Measurements from ENCODE around the gene GARIN5B. TPM values are rescaled to one million over a fixed set of nuclear protein-coding genes. Genes with fewer than 3 reads are reported as not detected.

Gene GARIN5B
- total and polyA plus RNA-seq, 2 of the 8 experiments (the other 6 are each of a cell fraction or from before 2014, with no cell fraction given): 0.03 TPM; not detected in 1

DNA sequence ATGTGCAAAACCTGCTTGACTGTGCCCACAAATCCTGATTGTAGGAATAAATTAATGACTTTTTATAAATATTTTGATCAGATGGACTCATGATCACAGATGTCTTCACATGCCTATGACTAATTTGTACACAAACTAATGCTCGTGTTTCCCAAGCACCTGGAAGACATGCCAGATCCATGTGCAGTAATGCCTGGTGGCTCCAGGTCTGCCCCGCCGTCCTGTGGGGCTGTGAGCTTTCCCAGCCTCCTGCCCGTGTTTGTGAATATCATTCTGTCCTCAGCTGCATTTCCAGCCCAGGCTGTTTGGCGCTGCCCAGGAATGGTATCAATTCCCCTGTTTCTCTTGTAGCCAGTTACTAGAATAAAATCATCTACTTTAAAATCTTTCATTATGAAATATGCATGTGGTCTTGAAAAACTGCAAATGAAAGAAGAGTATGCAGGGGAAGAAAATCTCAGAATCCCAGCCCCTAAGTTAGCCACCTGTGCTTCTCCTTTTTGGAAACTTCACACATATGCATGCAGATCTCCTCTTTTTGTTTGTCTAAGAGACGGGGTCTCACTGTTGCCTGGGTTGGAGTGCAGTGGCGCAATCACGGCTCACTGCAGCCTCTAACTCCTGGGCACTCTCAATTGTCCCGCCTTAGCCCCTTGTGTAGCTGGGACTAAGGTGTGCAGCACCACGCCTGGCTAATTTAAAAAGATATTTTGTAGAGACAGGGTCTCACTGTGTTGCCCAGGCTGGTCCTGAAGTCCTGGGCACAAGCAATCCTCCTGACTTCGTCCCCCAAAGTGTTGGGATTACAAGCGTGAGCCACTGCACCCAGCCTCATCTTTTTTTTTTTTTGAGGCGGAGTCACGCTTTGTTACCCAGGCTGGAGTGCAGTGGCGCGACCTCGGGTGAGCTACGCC, 28.9 kb upstream of the GARIN5B start:
- Histone ChIP-seq H2BK120ac (replicated peaks; ENCODE audit: low read depth, low read length) (no peak overlapping the region), H3K4me2 (ENCODE audit: insufficient read depth in 1 of 2, low read depth in 2 of 2, low read length in 2 of 2) (peak overlapping the region; percentile 3 to 38; a peak in 3 of 4 replicates), H3K18ac (ENCODE audit: extremely low read depth, low read length) (no peak overlapping the region), H4K20me1 (replicated peaks in 1 of 2; ENCODE audit: control insufficient read depth in 1 of 2, insufficient read depth in 2 of 2, low read length in 2 of 2) (peaks cover 21 to 35% of the 10 kb centered on the region in 2 experiments), H3K9ac (replicated peaks in 1 of 4; ENCODE audit: extremely low read depth in 1 of 4, low read depth in 3 of 4, low read length in 3 of 4) (no peak overlapping the region), H3K27me3 (replicated peaks in 1 of 4; ENCODE audit: control insufficient read depth in 3 of 4, extremely low read depth in 1 of 4, insufficient read depth in 3 of 4, low read length in 3 of 4) (no peaks in the 10 kb centered on the region), H4K8ac (ENCODE audit: extremely low read depth, insufficient read depth, low read length) (no peak overlapping the region), H2AK5ac (ENCODE audit: low read depth, low read length) (no peak overlapping the region), H3K4me3 (ENCODE audit: extremely low read depth in 1 of 4, insufficient read depth in 2 of 4, low read depth in 3 of 4, low read length in 4 of 4) (peak overlapping the region in 1 of 4 experiments; percentile 14; a peak in 2 of 8 replicates), H2BK12ac (ENCODE audit: low read depth, low read length) (no peak overlapping the region), H2BK20ac (ENCODE audit: low read length) (no peak overlapping the region), H3K36me3 (ENCODE audit: control insufficient read depth in 2 of 4, insufficient read depth in 4 of 4, low read length in 3 of 4) (peaks cover 22 to 31% (median 24%) of the 10 kb centered on the region in 4 experiments), H3K79me1 (ENCODE audit: low read depth, low read length) (peaks cover 26% of the 10 kb centered on the region), H3K4ac (replicated peaks; ENCODE audit: insufficient read length, low read depth, low read length) (no peak overlapping the region), H3K27ac (ENCODE audit: low read depth, low read length) (no peak overlapping the region), H2BK15ac (ENCODE audit: low read length) (no peak overlapping the region), H3K79me2 (ENCODE audit: control insufficient read depth in 1 of 2, insufficient read depth in 2 of 2, low read length in 2 of 2) (peaks cover 6 to 15% of the 10 kb centered on the region in 2 experiments; a peak in 3 of 4 replicates), H2BK5ac (ENCODE audit: low read depth, low read length) (no peak overlapping the region), H2AFZ (ENCODE audit: low read length) (no peak overlapping the region), H3K23me2 (ENCODE audit: low read depth, low read length) (peaks cover 7% of the 10 kb centered on the region; the same call in 1 of the 2 replicates), H3K56ac (replicated peaks; ENCODE audit: insufficient read length, low read depth, low read length) (no peak overlapping the region), H3K23ac (ENCODE audit: insufficient read length) (no peak overlapping the region), H3K14ac (ENCODE audit: insufficient read length) (no peak overlapping the region), H4K5ac (ENCODE audit: insufficient read length, low read depth, low read length) (no peak overlapping the region), H3K4me1 (replicated peaks in 1 of 4; ENCODE audit: control insufficient read depth in 3 of 4, insufficient read depth in 4 of 4, low read length in 3 of 4) (peaks cover 0 to 44% (median 34%) of the 10 kb centered on the region in 4 experiments; a peak in 6 of 7 replicates), H4K91ac (replicated peaks; ENCODE audit: insufficient read length, low read length) (no peak overlapping the region), H3K9me3 (ENCODE audit: insufficient read depth in 2 of 2, low read depth in 1 of 2, low read length in 1 of 2) (no peaks in the 10 kb centered on the region)
- CTCF ChIA-PET (ENCODE audit: partially characterized antibody): interaction anchor here (0.9 to 6.1 kb wide), 4 partner anchors 10 to 112 kb away, joined by 3 to 39 read pairs (median 4); no protein-coding TSS in a partner anchor
- FAIRE-seq (no peak), DNase-seq (ENCODE audit: low read depth in 1 of 2, low spot score in 2 of 2) (no peak)
- TF ChIP-seq CEBPB (IDR thresholded peaks at IDR 0.05; ENCODE audit: low read depth, low read length) (peak; percentile 77), POLR2A (IDR thresholded peaks at IDR 0.05; ENCODE audit: control extremely low read depth in 1 of 2, low read depth in 2 of 2, low read length in 2 of 2) (peak in 1 of 2 experiments; percentile 10; a peak in 1 of 3 replicates), TCF12 (IDR thresholded peaks at IDR 0.05; ENCODE audit: low read depth, low read length) (no peak)
- POLR2A ChIA-PET (ENCODE audit: partially characterized antibody): interaction anchor here (0.5 to 26.7 kb wide), 20 partner anchors 8 to 1506 kb away, joined by 3 to 874 read pairs (median 4); partner anchors contain the start of genes GARIN5B, HSPBP1, IL11 and KMT5C
- WGBS, 2 experiments (ENCODE audit: extremely low coverage in 1 of 2, insufficient coverage in 1 of 2, insufficient read length in 1 of 2, insufficient replicate concordance in 2 of 2, low coverage in 1 of 2, low lambda C conversion rate in 2 of 2, missing lambda C conversion rate in 1 of 2): 65% methylated on average over 16 of the region's 18 CpGs; no CpG with 5 or more reads in 1 of the 2 experiments

Measured in H1 (cell line).